Heart right ventricle (tissue), 16 donors: ENCODE results near the gene NCAM2. TPM values are rescaled to one million over a fixed set of nuclear protein-coding genes. Genes with fewer than 3 reads are reported as not detected.

Experiments
- ATAC-seq, 8 donors: fragments of 200-7000 bp; cut with Tn5 transposase; one replicate each; pipeline ENCODE4 v1.9.1; 2020; ENCODE audit warnings: mild to moderate bottlenecking in 8 of 8, moderate library complexity in 8 of 8, moderate number of reproducible peaks in 1 of 8
- DNase-seq, 2 donors: peaks; one replicate each; pipeline ENCODE4 v3.0.0-alpha.2; 2020
- H3K27ac ChIP-seq, 10 donors: fragments of 200-600 bp; sonication (generic) in 2 of 10; one replicate each; pipeline versions ENCODE4 v1.5.0 to v1.8.0; 2020 to 2022; ENCODE audit warnings: mild to moderate bottlenecking in 3 of 10
- H3K27me3 ChIP-seq, 7 donors: fragments of 200-600 bp; one replicate each; pipeline ENCODE4 v1.8.0; 2021 to 2022; ENCODE audit warnings: mild to moderate bottlenecking in 2 of 7
- H3K36me3 ChIP-seq, 9 donors: fragments of 200-600 bp; sonication (generic) in 1 of 9; one replicate each; pipeline versions ENCODE4 v1.5.0 to v1.8.0; 2020 to 2022; ENCODE audit warnings: mild to moderate bottlenecking in 2 of 9
- H3K4me1 ChIP-seq, 9 donors: fragments of 200-600 bp; sonication (generic) in 1 of 9; one replicate each; pipeline versions ENCODE4 v1.5.0 to v1.8.0; 2020 to 2022; ENCODE audit warnings: mild to moderate bottlenecking in 4 of 9
- H3K4me3 ChIP-seq, 10 donors: fragments of 200-600 bp; sonication (generic) in 2 of 10; one replicate each; pipeline versions ENCODE4 v1.5.0 to v1.8.0; 2020 to 2022; ENCODE audit warnings: mild to moderate bottlenecking in 7 of 10, moderate library complexity in 2 of 10
- H3K9me3 ChIP-seq, 11 donors: fragments of 200-600 bp in 10 of 11; sonication (generic) in 2 of 11; one replicate each; pipeline versions ENCODE4 v1.5.0 to v1.8.0; 2013 to 2022; ENCODE audit warnings: mild to moderate bottlenecking in 2 of 11, control low read depth in 1 of 11, moderate library complexity in 1 of 11
- CTCF ChIP-seq, 9 donors: fragments of 200-600 bp; sonication (generic) in 2 of 9; IDR thresholded peaks; one replicate each; pipeline versions ENCODE4 v1.5.0 to v1.8.0; 2021 to 2022; ENCODE audit warnings: antibody characterized with exemption in 9 of 9, mild to moderate bottlenecking in 5 of 9, moderate library complexity in 1 of 9
- WGBS, 2 donors: extraction: QIAGEN DNeasy Blood & Tissue Kit; methylation state at CpG; one replicate each; pipeline ENCODE4 v1.1.7; 2013; ENCODE audit warnings: inconsistent platforms in 1 of 2; 5-methylcytosine and 5-hydroxymethylcytosine counted together
- intact Hi-C, 10 donors: fragments of 100-400 bp; cut with DNase I; formaldehyde crosslinking; loops; one replicate each; pipeline versions ENCODE4 v1.11.1 to v1.14.2; 2022
- polyA plus RNA-seq, 2 donors: library from polyadenylated mRNA; stranded (reverse); fragments of 200-250 nt; gene quantifications; one replicate each; pipeline ENCODE4 v1.2.3, GENCODE V29; 2013
- total RNA-seq, 10 donors: library from RNA; stranded (reverse); fragmentation: NEBNext Ultra II Directional in 3 of 10; extraction: Animal tissue kit (Norgen Biotek cat#: 25700) in 3 of 10; gene quantifications; one replicate each; pipeline versions ENCODE4 v1.2.1 to v1.2.4, GENCODE V29; 2021 to 2023
- donor health status: Arrhythmogenic right ventricular cardiomyopathy.
- donor health status: ischemic (EF 13 %, LVEDD 7.1; RV severe dilation, severe dysfunction).
- donor health status: healthy with polysubstance abuse.
- donor health status: DM: no; HTN: yes; CAD: no.
- donor health status: DM: no; HTN: no; CAD: no.
- donor health status: ischemic (EF 25% LVEDD 6.9; RV normal size, moderate dysfunction).
- donor health status: ischemic (EF 25% LVEDD 5.7; RV mildly dilated, moderate dysfunction).
- donor health status: healthy.
- donor health status: DM: yes; HTN: yes; CAD: no.
- donor health status: Ischemic cardiomyopathy.
- donor health status: ischemic (EF 35%, LVEDD 5.7; RV mildly dilated, moderate dysfunction).
- donor health status: nonischemic (EF 11% LVEDD 7.7; RV severe dilation, severe dysfunction).
- donor health status: DM: yes; HTN: yes; CAD: no.
- donor health status: PGD.
- donor health status: ischemic (EF 29% LVEDD 5.4; RV normal size, mild dysfunction).
- donor health status: nonischemic (EF 23%, LVEDD 6.1; RV moderate dilation, normal function).

Gene NCAM2
- total and polyA plus RNA-seq, 12 donors: 0.25 to 8.9 (median 3.1) TPM

- intact Hi-C loops: loop anchor here in 3 of 10 donors (10.0 kb wide), 3 partner anchors 97 to 1787 kb away; no protein-coding TSS in a partner anchor
- H3K9me3 ChIP-seq: no peaks in the 10 kb centered on the region
- peaks cover 0 to 3% (median 0%) of the 10 kb centered on the region in 9 donors for H3K4me1 ChIP-seq
- no peaks in the 10 kb centered on the region for H3K36me3 ChIP-seq
- H3K27ac ChIP-seq: no peak overlapping the region
- 44 to 55% methylated on average over 6 of the region's 6 CpGs for WGBS, 2 donors
- H3K27me3 ChIP-seq: no peaks in the 10 kb centered on the region
- no peak for TF ChIP-seq CTCF (IDR thresholded peaks at IDR 0.05)
- DNase-seq: no peak
- no peak overlapping the region for H3K4me3 ChIP-seq
- no peak for ATAC-seq
Measured at GRCh38 chr21:21007606-21008005, 9.4 kb downstream of the NCAM2 start.

DNA sequence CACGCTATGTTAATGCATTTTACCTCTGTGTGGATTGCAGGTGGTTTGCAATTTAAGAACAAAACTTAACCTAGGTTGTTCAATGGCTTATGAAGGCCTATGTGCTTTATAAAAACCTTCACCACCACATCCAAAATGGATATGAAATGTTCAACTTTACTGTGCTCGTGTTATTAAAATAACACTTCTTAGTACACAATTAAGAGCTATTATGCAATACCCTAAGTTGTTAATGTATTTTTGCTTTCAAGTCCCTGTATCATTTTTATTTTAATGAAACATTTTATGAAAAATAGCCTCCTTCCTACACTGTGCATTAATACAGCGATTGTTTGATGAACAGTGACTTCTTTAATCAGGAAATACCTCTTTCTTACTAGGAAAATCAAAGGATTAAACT lies 12.0 kb downstream of the NCAM2 start:
- DNase-seq: no peak
- WGBS, 2 donors: 71 to 75% methylated on average over 3 of the region's 3 CpGs
- no peak for TF ChIP-seq CTCF (IDR thresholded peaks at IDR 0.05)
- Histone ChIP-seq H3K9me3 (no peaks in the 10 kb centered on the region), H3K4me3 (no peak overlapping the region), H3K4me1 (peaks cover 0 to 3% (median 0%) of the 10 kb centered on the region in 9 donors), H3K27ac (no peak overlapping the region), H3K27me3 (no peaks in the 10 kb centered on the region), H3K36me3 (no peaks in the 10 kb centered on the region)
- ATAC-seq: no peak
- intact Hi-C loops: no loop called here

DNA sequence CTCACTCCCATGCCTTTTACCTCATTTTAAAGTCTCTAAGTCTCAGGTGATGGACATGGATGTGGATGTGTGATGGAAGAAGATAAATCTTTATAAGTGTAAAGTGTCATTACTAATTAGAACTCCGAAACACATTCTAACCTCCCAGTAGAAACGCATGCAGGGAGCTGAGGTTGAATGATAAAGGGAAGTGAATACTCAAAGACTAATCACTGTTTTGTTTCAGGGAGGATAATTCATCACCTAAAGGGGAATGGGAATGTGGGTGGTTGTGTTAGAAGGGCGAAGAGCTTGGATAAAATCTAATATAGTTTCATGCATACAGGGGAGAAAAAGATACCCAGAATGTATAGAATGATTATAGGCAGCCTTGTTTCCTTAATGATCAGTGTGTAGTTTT lies 12.5 kb downstream of the NCAM2 start:
- Histone ChIP-seq H3K36me3 (no peaks in the 10 kb centered on the region), H3K27me3 (no peaks in the 10 kb centered on the region), H3K4me1 (peaks cover 0 to 3% (median 0%) of the 10 kb centered on the region in 9 donors), H3K4me3 (no peak overlapping the region), H3K27ac (no peak overlapping the region), H3K9me3 (no peaks in the 10 kb centered on the region)
- WGBS, 2 donors: 61 to 63% methylated on average over 3 of the region's 3 CpGs
- TF ChIP-seq CTCF (IDR thresholded peaks at IDR 0.05): no peak
- ATAC-seq: no peak
- intact Hi-C loops: no loop called here
- DNase-seq: no peak

- Histone ChIP-seq H3K4me3 (no peak overlapping the region), H3K36me3 (no peaks in the 10 kb centered on the region), H3K27me3 (no peaks in the 10 kb centered on the region), H3K4me1 (peaks cover 0 to 9% (median 0%) of the 10 kb centered on the region in 9 donors), H3K9me3 (no peaks in the 10 kb centered on the region), H3K27ac (no peak overlapping the region)
- WGBS, 2 donors: 20 to 24% methylated on average over 1 of the region's 1 CpG
- intact Hi-C loops: no loop called here
- TF ChIP-seq CTCF (IDR thresholded peaks at IDR 0.05): no peak
- ATAC-seq: no peak
- DNase-seq: no peak
Measured at GRCh38 chr21:21018821-21019220, 20.6 kb downstream of the NCAM2 start.
